HepG2 (cell line): Measurements from ENCODE around the gene SLC12A9. TPM values are rescaled to one million over a fixed set of nuclear protein-coding genes. Genes with fewer than 3 reads are reported as not detected.

Experiments used
- KLF11 ChIP-seq: IDR thresholded peaks from 2 replicates; pipeline ENCODE4 v1.6.1; 2016; ENCODE audit warnings: missing compliant biosample characterization
- PHB2 ChIP-seq: fragments of 450-650 bp; IDR thresholded peaks from 2 replicates; pipeline ENCODE4 v1.6.1; 2018; ENCODE audit not compliant: partially characterized antibody
- SCMH1 ChIP-seq: sonication (generic); formaldehyde crosslinking; IDR thresholded peaks from 2 replicates; pipeline ENCODE4 v1.9.0; 2021; ENCODE audit warnings: missing genetic modification reagents, mild to moderate bottlenecking, borderline replicate concordance
- ZEB1 ChIP-seq: IDR thresholded peaks from 2 replicates; pipeline ENCODE4 v1.6.1; 2012; ENCODE audit warnings: mild to moderate bottlenecking, low read depth, inconsistent platforms; ENCODE audit not compliant: insufficient replicate concordance
- ZNF747 ChIP-seq: sonication (generic); formaldehyde crosslinking; IDR thresholded peaks from 2 replicates; pipeline ENCODE4 v1.8.1; 2023; ENCODE audit warnings: missing genetic modification reagents, mild to moderate bottlenecking, borderline replicate concordance
- polyA plus RNA-seq, 8 experiments: library from polyadenylated mRNA; depleted of rRNA in 3 of 8; stranded (reverse) in 7 of 8; unstranded in 1 of 8; fragments of >200 nt; fragmentation: Illumina TruSeq in 4 of 8; extraction: Trizol in 4 of 8; gene quantifications; 2 replicates each; pipeline versions ENCODE4 v1.2.1 to v1.2.3, GENCODE V29; 2011 to 2016; ENCODE audit warnings: low read depth in 4 of 8, missing spikeins in 1 of 8, mixed read lengths in 1 of 8; ENCODE audit not compliant: insufficient read depth in 1 of 8
- total RNA-seq, 5 experiments: library from RNA; depleted of rRNA; stranded (reverse); fragments of >200 nt; fragmentation: Illumina TruSeq; extraction: Trizol; gene quantifications; 2 replicates each; pipeline ENCODE4 v1.2.3, GENCODE V29; 2016; ENCODE audit warnings: low read depth in 1 of 5
- TF ChIP-seq, protein P1 (sequence below): sonication (generic); formaldehyde crosslinking; IDR thresholded peaks from 2 replicates; pipeline ENCODE4 v1.4.0; 2020; ENCODE audit warnings: missing genetic modification reagents, low read depth, mild to moderate bottlenecking, borderline replicate concordance
- TF ChIP-seq, protein P2 (sequence below): sonication (generic); formaldehyde crosslinking; IDR thresholded peaks from 2 replicates; pipeline ENCODE4 v1.8.0; 2022; ENCODE audit warnings: mild to moderate bottlenecking, missing genetic modification reagents; ENCODE audit not compliant: insufficient replicate concordance
- TF ChIP-seq, protein P3 (sequence below): IDR thresholded peaks from 2 replicates; pipeline ENCODE4 v1.6.1; 2012; ENCODE audit warnings: low read depth, low read length, improper control_type of control experiment
- TF ChIP-seq, protein P4 (sequence below): sonication (generic); formaldehyde crosslinking; IDR thresholded peaks from 2 replicates; pipeline ENCODE4 v1.8.0; 2022; ENCODE audit warnings: missing genetic modification reagents, mild to moderate bottlenecking, moderate library complexity, borderline replicate concordance

Gene SLC12A9
- total and polyA plus RNA-seq, 2 of the 13 experiments (the other 11 are each of a cell fraction or from before 2014, with no cell fraction given) = 8.7 to 16.6 TPM

DNA sequence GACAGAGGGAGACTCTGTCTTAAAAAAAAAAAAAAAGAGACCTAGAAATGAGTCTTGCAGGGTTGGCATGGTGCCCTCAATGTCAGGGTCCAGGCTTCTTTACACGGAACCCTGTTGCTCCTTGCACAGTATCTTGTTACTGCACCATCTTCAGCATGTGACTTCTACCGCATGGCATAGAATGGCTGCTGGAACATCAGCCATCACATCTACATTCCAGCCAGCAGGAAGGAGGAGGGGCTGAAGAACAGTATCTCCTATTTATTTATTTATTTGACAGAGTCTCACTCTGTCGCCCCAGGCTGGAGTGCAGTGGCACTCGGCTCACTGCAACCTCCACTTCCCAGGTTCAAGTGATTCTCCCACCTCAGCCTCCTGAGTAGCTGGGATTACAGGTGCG, 46.9 kb downstream of the SLC12A9 start (continued):
- TF ChIP-seq, protein P1, sequence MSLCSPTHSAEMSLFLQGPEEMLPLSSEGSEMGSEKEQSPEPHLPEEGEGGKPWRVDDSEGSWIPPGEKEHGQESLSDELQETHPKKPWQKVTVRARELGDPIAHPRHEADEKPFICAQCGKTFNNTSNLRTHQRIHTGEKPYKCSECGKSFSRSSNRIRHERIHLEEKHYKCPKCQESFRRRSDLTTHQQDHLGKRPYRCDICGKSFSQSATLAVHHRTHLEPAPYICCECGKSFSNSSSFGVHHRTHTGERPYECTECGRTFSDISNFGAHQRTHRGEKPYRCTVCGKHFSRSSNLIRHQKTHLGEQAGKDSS (CRISPR knock-in tag) = no peak
- TF ChIP-seq, protein P2, sequence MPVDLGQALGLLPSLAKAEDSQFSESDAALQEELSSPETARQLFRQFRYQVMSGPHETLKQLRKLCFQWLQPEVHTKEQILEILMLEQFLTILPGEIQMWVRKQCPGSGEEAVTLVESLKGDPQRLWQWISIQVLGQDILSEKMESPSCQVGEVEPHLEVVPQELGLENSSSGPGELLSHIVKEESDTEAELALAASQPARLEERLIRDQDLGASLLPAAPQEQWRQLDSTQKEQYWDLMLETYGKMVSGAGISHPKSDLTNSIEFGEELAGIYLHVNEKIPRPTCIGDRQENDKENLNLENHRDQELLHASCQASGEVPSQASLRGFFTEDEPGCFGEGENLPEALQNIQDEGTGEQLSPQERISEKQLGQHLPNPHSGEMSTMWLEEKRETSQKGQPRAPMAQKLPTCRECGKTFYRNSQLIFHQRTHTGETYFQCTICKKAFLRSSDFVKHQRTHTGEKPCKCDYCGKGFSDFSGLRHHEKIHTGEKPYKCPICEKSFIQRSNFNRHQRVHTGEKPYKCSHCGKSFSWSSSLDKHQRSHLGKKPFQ (CRISPR knock-in tag) = no peak
- TF ChIP-seq PHB2 = no peak
- TF ChIP-seq SCMH1 (CRISPR knock-in tag) = no peak
- no peak for TF ChIP-seq ZNF747 (CRISPR knock-in tag)
- no peak for TF ChIP-seq KLF11
- TF ChIP-seq ZEB1 = no peak
- TF ChIP-seq, protein P3, sequence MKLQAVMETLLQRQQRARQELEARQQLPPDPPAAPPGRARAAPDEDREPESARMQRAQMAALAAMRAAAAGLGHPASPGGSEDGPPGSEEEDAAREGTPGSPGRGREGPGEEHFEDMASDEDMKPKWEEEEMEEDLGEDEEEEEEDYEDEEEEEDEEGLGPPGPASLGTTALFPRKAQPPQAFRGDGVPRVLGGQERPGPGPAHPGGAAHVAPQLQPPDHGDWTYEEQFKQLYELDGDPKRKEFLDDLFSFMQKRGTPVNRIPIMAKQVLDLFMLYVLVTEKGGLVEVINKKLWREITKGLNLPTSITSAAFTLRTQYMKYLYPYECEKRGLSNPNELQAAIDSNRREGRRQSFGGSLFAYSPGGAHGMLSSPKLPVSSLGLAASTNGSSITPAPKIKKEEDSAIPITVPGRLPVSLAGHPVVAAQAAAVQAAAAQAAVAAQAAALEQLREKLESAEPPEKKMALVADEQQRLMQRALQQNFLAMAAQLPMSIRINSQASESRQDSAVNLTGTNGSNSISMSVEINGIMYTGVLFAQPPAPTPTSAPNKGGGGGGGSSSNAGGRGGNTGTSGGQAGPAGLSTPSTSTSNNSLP = no peak
- TF ChIP-seq, protein P4, sequence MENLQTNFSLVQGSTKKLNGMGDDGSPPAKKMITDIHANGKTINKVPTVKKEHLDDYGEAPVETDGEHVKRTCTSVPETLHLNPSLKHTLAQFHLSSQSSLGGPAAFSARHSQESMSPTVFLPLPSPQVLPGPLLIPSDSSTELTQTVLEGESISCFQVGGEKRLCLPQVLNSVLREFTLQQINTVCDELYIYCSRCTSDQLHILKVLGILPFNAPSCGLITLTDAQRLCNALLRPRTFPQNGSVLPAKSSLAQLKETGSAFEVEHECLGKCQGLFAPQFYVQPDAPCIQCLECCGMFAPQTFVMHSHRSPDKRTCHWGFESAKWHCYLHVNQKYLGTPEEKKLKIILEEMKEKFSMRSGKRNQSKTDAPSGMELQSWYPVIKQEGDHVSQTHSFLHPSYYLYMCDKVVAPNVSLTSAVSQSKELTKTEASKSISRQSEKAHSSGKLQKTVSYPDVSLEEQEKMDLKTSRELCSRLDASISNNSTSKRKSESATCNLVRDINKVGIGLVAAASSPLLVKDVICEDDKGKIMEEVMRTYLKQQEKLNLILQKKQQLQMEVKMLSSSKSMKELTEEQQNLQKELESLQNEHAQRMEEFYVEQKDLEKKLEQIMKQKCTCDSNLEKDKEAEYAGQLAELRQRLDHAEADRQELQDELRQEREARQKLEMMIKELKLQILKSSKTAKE = no peak
- TF ChIP-seq, all 625 proteins: peak for 0
